CD4-positive, alpha-beta T cell treated with Interferon alpha-2 for 1 hour (primary cell): ENCODE data around the gene STAMBPL1.

Experiments used
- DNase-seq, 2 donors: peaks; one replicate each; pipeline ENCODE4 v3.0.0-alpha.2; 2020 to 2022

STAMBPL1 gene

GRCh38 chr10:88957381-88957780 is 77.3 kb downstream of the STAMBPL1 start:
- no peak for DNase-seq

- no peak for DNase-seq
Measured at GRCh38 chr10:88958721-88959120, 78.7 kb downstream of the STAMBPL1 start.

GRCh38 chr10:88960802-88961201 is 80.8 kb downstream of the STAMBPL1 start:
- DNase-seq, result no peak

- no peak for DNase-seq
Measured at GRCh38 chr10:88961266-88961665, 81.2 kb downstream of the STAMBPL1 start.

GRCh38 chr10:88962336-88962735 is 82.3 kb downstream of the STAMBPL1 start:
- peak in 1 of 2 donors; percentile 50 for DNase-seq

- no peak for DNase-seq
Measured at GRCh38 chr10:88963318-88963717, 83.3 kb downstream of the STAMBPL1 start.

- DNase-seq, result no peak
Measured at GRCh38 chr10:88964360-88964759, 84.3 kb downstream of the STAMBPL1 start.

- no peak for DNase-seq
Measured at GRCh38 chr10:88964869-88965415, 84.9 kb downstream of the STAMBPL1 start.

- no peak for DNase-seq
Measured at GRCh38 chr10:88966797-88967196, 86.8 kb downstream of the STAMBPL1 start.

- DNase-seq, result no peak
Measured at GRCh38 chr10:88968391-88968790, 88.3 kb downstream of the STAMBPL1 start.

- DNase-seq, result no peak
Measured at GRCh38 chr10:88971221-88972061, 91.4 kb downstream of the STAMBPL1 start.
